Fibroblast of lung (primary cell): ENCODE results near the gene ZNF512. TPM values are rescaled to one million over a fixed set of nuclear protein-coding genes. Genes with fewer than 3 reads are reported as not detected.

ENCODE experiments used
- DNase-seq, 2 donors: peaks; one replicate each; pipeline versions ENCODE4 v3.0.0 to v3.0.0-alpha.2; 2010; ENCODE audit warnings: low read depth in 2 of 2
- H2AFZ ChIP-seq: 2 replicates; pipeline ENCODE4 v1.5.1; 2012; ENCODE audit warnings: low read length, control low read depth, inconsistent platforms
- H3K27ac ChIP-seq: 2 replicates; pipeline ENCODE4 v1.5.1; 2011; ENCODE audit warnings: low read length, control low read depth; ENCODE audit not compliant: insufficient read depth
- H3K27me3 ChIP-seq: 2 replicates; pipeline ENCODE4 v1.5.1; 2011; ENCODE audit warnings: mild to moderate bottlenecking, low read length; ENCODE audit not compliant: control insufficient read depth, insufficient read depth
- H3K36me3 ChIP-seq: 2 replicates; pipeline ENCODE4 v1.5.1; 2011; ENCODE audit warnings: low read length; ENCODE audit not compliant: control insufficient read depth, insufficient read depth
- H3K4me1 ChIP-seq: 2 replicates; pipeline ENCODE4 v1.5.1; 2011; ENCODE audit warnings: low read length; ENCODE audit not compliant: control insufficient read depth, insufficient read depth; ENCODE audit errors: extremely low read depth
- H3K4me2 ChIP-seq: 2 replicates; pipeline ENCODE4 v1.5.1; 2011; ENCODE audit warnings: low read length, control low read depth; ENCODE audit not compliant: insufficient read depth; ENCODE audit errors: extremely low read depth
- H3K4me3 ChIP-seq, 4 experiments: fragments of 200-600 bp in 1 of 4; sonication (generic) in 1 of 4; replicated peaks in 1 of 4; 2 replicates each; pipeline ENCODE4 v1.5.1; 2011 to 2016; ENCODE audit warnings: low read length in 4 of 4, low read depth in 3 of 4, mild to moderate bottlenecking in 3 of 4, control low read depth in 2 of 4, inconsistent platforms in 1 of 4, mixed read lengths in 1 of 4; ENCODE audit not compliant: insufficient read depth in 1 of 4; ENCODE audit errors: control extremely low read depth in 1 of 4
- H3K79me2 ChIP-seq: 2 replicates; pipeline ENCODE4 v1.5.1; 2012; ENCODE audit warnings: mild to moderate bottlenecking, low read length, inconsistent platforms; ENCODE audit not compliant: control insufficient read depth, insufficient read depth
- H3K9ac ChIP-seq: 2 replicates; pipeline ENCODE4 v1.5.1; 2011; ENCODE audit warnings: mild to moderate bottlenecking, low read length, control low read depth; ENCODE audit not compliant: insufficient read depth
- H3K9me3 ChIP-seq: 2 replicates; pipeline ENCODE4 v1.5.1; 2012; ENCODE audit warnings: low read depth, low read length; ENCODE audit not compliant: control insufficient read depth, insufficient read depth
- H4K20me1 ChIP-seq: 2 replicates; pipeline ENCODE4 v1.5.1; 2011; ENCODE audit warnings: low read length; ENCODE audit not compliant: control insufficient read depth, insufficient read depth; ENCODE audit errors: extremely low read depth
- EZH2 ChIP-seq: IDR thresholded peaks from 2 replicates; pipeline ENCODE4 v1.5.1; 2012; ENCODE audit warnings: low read length, control low read depth, mild to moderate bottlenecking; ENCODE audit errors: missing control alignments
- polyA plus RNA-seq, 2 donors: library from polyadenylated mRNA; depleted of rRNA in 1 of 2; stranded (reverse) in 1 of 2; unstranded in 1 of 2; fragments of >200 nt; gene quantifications; 2 replicates each; pipeline ENCODE4 v1.2.1, GENCODE V29; 2011 to 2012; ENCODE audit warnings: missing spikeins in 1 of 2
- total RNA-seq: library from RNA; depleted of rRNA; stranded (reverse); fragments of >200 nt; gene quantifications from 2 replicates; pipeline ENCODE4 v1.2.1, GENCODE V29; 2014
- TF ChIP-seq, protein P1 (sequence below), 2 donors: IDR thresholded peaks in 1 of 2; conservative IDR thresholded peaks in 1 of 2; 1 replicate in 1 of 2; 2 replicates in 1 of 2; pipeline ENCODE4 v1.5.1; 2011 to 2012; ENCODE audit warnings: low read length in 2 of 2, control low read depth in 1 of 2, inconsistent platforms in 1 of 2, low read depth in 1 of 2, mild to moderate bottlenecking in 1 of 2

ZNF512 gene
- total and polyA plus RNA-seq, 2 donors (not counting 1 experiment from before 2014, with no cell fraction given), result 23.6 to 36.6 TPM

DNA sequence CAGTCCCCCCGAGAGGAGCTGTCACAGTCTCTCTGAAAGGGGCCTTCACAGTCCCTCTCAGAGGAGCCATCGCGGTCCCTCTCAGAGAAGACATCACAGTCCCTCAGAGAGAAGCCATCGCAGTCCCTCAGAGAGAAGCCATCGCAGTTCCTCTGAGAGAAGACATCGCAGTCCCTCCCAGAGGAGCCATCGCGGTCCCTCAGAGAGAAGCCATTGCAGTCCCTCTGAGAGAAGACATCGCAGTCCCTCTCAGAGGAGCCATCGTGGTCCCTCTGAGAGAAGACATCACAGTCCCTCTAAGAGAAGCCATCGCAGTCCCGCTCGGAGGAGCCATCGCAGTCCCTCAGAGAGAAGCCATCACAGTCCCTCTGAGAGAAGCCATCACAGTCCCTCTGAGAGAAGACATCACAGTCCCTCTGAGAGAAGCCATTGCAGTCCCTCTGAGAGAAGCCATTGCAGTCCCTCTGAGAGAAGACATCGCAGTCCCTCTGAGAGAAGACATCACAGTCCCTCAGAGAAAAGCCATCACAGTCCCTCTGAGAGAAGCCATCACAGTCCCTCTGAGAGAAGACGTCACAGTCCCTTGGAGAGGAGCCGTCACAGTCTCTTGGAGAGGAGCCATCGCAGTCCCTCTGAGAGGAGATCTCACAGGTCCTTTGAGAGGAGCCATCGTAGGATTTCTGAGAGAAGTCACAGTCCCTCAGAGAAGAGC is 1.3 kb upstream of the ZNF512 start:
- H3K27me3 ChIP-seq, result no peaks in the 10 kb centered on the region
- H3K9ac ChIP-seq, result no peak overlapping the region
- H3K4me3 ChIP-seq, result no peak overlapping the region
- TF ChIP-seq, protein P1, sequence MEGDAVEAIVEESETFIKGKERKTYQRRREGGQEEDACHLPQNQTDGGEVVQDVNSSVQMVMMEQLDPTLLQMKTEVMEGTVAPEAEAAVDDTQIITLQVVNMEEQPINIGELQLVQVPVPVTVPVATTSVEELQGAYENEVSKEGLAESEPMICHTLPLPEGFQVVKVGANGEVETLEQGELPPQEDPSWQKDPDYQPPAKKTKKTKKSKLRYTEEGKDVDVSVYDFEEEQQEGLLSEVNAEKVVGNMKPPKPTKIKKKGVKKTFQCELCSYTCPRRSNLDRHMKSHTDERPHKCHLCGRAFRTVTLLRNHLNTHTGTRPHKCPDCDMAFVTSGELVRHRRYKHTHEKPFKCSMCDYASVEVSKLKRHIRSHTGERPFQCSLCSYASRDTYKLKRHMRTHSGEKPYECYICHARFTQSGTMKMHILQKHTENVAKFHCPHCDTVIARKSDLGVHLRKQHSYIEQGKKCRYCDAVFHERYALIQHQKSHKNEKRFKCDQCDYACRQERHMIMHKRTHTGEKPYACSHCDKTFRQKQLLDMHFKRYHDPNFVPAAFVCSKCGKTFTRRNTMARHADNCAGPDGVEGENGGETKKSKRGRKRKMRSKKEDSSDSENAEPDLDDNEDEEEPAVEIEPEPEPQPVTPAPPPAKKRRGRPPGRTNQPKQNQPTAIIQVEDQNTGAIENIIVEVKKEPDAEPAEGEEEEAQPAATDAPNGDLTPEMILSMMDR (conservative IDR thresholded peaks at IDR 0.05 in 1 of 2, IDR thresholded peaks at IDR 0.05 in 1 of 2; ENCODE audit: low read depth in 1 of 2, low read length in 2 of 2), result no peak
- no peak for TF ChIP-seq EZH2
- H2AFZ ChIP-seq, result no peak overlapping the region
- peaks cover 35% of the 10 kb centered on the region for H3K79me2 ChIP-seq
- no peak overlapping the region for H3K4me2 ChIP-seq
- peaks cover 2% of the 10 kb centered on the region for H3K4me1 ChIP-seq
- H3K9me3 ChIP-seq, result no peaks in the 10 kb centered on the region
- no peak for DNase-seq
- H3K36me3 ChIP-seq, result no peaks in the 10 kb centered on the region
- H3K27ac ChIP-seq, result no peak overlapping the region
- H4K20me1 ChIP-seq, result no peaks in the 10 kb centered on the region

DNA sequence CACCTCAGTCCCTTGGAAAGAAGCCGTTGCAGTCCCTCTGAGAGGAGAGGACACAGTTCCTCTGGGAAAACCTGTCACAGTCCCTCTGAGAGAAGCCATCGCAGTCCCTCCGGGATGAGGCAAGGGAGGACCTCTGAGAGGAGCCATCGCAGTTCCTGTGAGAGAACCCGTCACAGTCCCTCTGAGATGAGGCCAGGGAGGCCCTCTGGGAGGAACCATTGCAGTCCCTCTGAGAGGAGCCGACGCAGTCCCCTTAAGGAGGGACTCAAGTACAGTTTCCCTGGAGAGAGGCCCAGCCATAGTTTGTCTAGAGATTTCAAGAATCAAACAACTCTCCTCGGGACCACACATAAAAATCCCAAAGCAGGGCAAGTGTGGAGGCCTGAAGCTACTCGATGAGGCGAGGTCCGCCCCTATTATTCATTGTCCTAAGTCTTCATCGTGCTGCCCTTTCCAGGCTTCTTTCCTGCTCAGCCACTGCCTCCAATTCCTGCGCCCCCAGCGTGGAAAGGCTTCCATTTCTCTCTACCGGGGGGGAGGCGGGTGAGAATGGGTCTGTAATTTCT is 630 bp upstream of the ZNF512 start:
- DNase-seq, result no peak
- TF ChIP-seq, protein P1 (conservative IDR thresholded peaks at IDR 0.05 in 1 of 2, IDR thresholded peaks at IDR 0.05 in 1 of 2; ENCODE audit: low read depth in 1 of 2, low read length in 2 of 2), result no peak
- Histone ChIP-seq H3K79me2 (peaks cover 41% of the 10 kb centered on the region), H3K27ac (peak overlapping the region; percentile 55), H3K27me3 (no peaks in the 10 kb centered on the region), H3K4me1 (peaks cover 2% of the 10 kb centered on the region), H4K20me1 (no peaks in the 10 kb centered on the region), H3K4me2 (peak overlapping the region; percentile 75), H3K36me3 (no peaks in the 10 kb centered on the region), H2AFZ (peak overlapping the region; percentile 93), H3K4me3 (peak overlapping the region; percentile 29 to 93 (median 86)), H3K9ac (no peak overlapping the region), H3K9me3 (no peaks in the 10 kb centered on the region)

DNA sequence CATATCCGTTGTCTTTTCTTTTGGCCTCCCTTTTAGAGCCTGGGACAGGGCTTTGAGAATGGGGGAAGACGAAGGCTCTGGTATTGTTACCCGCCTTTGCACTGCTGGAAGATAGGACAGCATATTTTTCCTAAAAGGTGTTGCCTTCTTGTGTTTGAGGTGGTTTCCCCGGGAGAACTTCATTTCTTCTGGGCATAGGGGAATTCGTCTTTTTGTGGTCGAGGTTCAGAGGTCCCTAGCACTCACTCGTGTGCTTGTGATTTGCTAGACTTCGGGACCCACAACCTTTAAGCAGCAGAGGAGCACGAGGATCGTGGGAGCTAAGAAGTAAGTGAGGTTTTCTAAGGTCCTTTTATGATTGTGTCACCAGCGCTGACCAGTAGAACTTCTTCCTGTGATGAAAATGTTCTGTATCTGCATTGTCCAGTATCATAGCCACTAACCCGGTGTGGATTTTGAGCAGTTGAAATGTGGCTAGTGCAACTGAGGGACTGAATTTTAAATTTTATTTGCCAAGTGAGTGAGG is 611 bp downstream of the ZNF512 start:
- Histone ChIP-seq H3K79me2 (peaks cover 54% of the 10 kb centered on the region), H3K27me3 (no peaks in the 10 kb centered on the region), H3K9ac (peak overlapping the region; percentile 59), H2AFZ (peak overlapping the region; percentile 68), H3K27ac (peak overlapping the region; percentile 73), H3K36me3 (no peaks in the 10 kb centered on the region), H3K4me2 (peak overlapping the region; percentile 77), H4K20me1 (no peaks in the 10 kb centered on the region), H3K4me1 (peaks cover 2% of the 10 kb centered on the region), H3K4me3 (peak overlapping the region; percentile 68 to 93 (median 86)), H3K9me3 (no peaks in the 10 kb centered on the region)
- peak; percentile 10 to 19 for DNase-seq
- TF ChIP-seq, protein P1 (conservative IDR thresholded peaks at IDR 0.05 in 1 of 2, IDR thresholded peaks at IDR 0.05 in 1 of 2; ENCODE audit: low read depth in 1 of 2, low read length in 2 of 2), result no peak
- no peak for TF ChIP-seq EZH2
